Hippocampal formation (tissue), 2 donors: ENCODE data around the gene WWOX.

Experiments
- DNase-seq, 2 donors: peaks; one replicate each; lab custom pipeline; 2025; lab: John Stamatoyannopoulos, UW

The WWOX gene

DNA sequence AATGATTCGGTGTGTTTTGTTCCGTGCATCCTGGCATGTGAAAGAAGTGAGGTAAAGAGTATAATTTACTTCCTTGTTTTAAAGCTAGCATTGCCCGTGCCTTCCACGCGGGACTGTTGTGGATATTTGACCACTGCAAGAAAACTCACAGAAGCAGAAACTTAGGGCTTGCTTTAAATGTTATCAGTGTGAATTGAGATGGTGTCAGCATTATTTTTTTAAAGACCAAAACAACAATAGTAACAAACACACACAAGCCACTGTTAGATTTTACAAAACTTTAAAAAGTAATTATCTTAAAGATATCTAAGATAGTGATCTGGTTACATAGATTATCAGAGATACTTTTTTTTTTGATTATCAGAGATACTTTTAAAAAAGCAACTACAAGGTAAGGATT lies 47.4 kb downstream of the WWOX start:
- no peak for DNase-seq

GRCh38 chr16:78147911-78148401 lies 48.5 kb downstream of the WWOX start:
- DNase-seq: no peak

DNA sequence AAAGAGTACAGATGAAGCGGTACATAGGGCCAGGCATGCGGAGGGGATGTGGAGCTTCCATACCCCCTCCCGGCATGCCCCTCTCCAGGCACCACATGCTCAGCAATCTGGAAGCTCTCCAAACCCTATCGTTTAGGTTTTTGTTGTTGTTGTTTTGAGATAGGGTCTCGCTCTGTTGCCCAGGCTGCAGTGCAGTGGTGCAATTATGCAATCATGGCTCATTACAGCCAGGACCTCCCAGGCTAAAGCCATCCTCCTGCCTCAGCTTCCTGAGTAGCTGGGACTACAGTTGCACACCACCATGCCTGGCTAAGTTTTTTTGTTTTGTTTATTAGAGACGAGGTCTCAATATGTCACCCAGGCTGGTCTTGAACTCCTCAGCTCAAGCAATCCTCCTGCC lies 50.8 kb downstream of the WWOX start:
- no peak for DNase-seq

GRCh38 chr16:78154729-78155461 lies 55.4 kb downstream of the WWOX start:
- DNase-seq: no peak

DNA sequence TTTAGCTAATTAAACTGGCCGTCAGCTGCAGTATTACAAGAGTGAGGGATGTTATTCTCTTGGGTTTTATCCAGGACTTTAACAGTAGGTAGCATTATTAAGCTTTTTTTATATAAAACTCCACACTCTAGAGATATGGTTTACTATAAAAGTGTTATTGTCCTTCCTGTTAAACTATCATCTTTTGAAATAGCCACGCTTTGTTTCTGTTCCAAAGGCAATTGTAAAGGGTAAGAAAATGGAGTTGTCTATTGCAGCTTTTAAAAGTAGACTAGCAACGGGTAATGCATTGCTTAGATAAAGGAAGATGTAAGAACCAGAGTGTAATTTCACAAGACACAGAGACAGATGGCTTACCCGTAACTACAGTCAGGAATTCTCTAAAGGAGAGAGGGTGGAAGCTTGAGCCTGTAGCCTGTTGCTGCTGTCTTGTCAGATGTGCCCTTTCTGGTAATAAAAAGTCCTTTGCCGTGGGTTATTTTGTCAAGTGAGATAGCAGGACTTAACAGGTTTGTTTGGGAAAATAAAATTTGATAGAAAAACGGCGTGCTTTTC lies 56.4 kb downstream of the WWOX start:
- DNase-seq: peak in 1 of 2 donors; percentile 15

DNA sequence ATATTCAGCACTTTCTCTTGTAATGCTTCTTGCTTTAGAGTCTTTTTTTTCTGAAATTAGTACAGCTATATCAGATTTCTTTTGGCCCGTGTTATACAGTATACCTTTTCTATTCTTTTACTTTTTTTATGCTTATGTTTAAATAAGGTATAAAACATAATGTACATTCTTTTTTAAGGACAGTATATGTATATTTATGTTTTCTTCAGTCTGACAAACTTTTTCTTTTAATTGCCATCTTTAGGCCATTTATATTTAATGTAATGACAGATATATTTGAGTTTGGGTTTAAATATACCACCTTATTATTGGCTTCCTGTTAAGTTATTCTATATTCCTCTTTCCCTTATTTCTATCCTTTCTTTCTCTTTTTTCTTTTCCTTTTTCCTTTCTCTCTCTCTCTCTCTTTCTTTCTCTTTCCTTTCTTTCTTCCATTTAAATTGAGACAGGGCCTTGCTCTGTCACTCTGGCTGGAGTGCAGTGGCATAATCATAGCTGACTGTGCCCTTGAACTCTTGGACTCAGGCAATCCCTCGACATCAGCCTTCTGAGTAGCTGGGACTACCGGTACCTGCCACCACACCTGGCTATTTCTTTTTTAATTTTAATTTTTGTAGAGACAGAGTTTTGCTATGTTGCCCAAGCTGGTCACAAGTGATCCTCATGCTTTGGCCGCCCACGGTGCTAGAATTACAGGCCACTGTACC lies 61.7 kb downstream of the WWOX start:
- DNase-seq: no peak

DNA sequence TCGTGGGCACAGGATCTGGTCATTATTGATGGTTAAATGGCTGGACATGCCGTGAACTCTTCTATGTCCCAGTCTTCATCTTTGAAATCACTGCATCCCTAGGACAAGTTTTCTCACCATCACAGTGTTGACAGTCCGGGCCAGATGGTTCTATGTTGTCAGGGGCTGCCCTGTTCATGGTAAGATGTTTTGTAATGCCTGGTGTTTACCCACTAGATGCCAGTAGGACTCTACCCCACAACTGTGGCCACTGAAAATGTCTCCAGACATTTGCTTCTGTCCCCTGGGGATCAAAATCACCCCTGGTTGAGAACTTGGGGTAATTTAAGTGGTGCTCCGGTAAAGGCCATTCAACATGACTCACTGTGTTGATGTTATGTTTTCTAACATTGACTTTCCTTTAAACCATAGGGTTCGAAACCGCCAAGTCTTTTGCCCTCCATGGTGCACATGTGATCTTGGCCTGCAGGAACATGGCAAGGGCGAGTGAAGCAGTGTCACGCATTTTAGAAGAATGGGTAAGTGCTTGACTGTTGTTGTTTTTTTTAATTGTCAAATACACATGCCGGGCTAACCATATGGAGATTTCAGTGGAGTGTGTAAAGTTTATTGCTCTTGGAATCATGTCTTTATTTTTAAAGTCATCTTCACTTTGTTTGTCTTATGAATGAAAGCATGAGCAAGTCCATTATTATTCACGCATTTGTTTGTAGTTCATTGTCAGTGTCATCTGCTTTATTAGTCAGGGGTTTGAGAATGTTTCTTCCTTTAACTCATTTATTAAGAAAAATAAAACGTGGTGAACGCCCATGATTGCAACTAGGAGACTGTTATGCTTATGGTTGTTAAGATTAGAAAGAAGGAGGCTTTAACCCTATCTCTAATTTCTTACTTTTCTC lies 64.6 kb downstream of the WWOX start:
- DNase-seq: no peak

- DNase-seq: no peak
Observed at GRCh38 chr16:78170494-78170933, 71.1 kb downstream of the WWOX start.

- DNase-seq: no peak
Observed at GRCh38 chr16:78175287-78175686, 75.8 kb downstream of the WWOX start.

GRCh38 chr16:78176435-78176834 lies 77.0 kb downstream of the WWOX start:
- no peak for DNase-seq

- no peak for DNase-seq
Observed at GRCh38 chr16:78177218-78177617, 77.8 kb downstream of the WWOX start.

DNA sequence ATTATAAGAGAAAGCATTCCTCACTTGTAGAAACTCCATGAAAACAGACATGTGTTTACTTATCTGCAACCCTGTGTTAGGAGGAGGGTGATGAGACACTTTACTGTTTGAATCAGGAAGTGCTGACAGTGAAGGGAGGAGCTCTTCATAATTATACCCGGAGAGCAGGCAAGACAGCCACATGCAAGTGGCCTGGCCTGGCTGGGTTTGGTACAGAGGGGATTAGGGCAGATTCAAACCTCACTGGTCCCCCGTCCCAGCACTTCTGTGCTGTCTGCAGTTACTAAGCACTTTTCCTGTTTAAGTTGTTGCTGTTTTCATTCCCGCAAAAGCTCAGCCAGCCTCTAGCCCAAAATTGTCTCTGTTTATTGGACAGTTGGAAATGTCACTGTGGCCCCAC lies 78.5 kb downstream of the WWOX start:
- DNase-seq: no peak

DNA sequence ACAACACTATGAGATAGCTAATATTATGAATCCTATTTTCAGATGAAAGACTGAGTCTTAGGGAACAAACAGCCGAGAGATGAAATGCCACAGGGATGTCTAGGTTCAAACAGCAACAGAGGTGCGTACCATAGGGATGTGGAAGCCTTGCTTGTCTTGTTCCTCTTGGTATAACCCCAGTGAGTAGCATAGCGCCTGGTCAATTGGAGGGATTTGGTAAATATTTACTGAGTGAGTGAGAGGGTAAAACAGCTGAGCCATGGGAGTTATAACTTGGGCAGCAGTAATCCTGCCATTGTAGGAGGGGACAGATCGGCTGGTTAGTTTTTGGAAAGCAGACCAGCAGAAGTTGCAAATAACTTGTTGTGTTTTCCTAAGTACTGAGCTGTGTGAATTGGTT lies 80.2 kb downstream of the WWOX start:
- no peak for DNase-seq

DNA sequence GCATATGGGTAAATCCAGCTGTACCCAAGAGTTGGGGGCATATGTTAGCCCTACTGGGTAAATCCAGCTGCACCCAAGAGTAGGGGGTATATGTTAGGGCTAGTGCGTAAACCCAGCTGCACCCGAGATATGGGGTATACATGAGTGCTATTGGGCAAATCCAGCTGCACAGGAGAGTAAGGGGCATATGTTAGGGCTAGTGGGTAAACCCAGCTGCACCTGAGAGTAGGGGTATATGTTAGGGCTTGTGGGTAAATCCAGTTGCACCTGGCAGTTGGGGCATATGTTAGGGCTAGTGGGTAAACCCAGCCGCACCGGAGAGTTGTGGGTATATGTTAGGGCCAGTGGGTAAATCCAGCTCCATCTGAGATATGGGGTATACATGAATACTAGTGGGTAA lies 80.9 kb downstream of the WWOX start:
- DNase-seq: no peak

- DNase-seq: peak; percentile 16 to 53
Observed at GRCh38 chr16:78183437-78184237, 84.2 kb downstream of the WWOX start.

DNA sequence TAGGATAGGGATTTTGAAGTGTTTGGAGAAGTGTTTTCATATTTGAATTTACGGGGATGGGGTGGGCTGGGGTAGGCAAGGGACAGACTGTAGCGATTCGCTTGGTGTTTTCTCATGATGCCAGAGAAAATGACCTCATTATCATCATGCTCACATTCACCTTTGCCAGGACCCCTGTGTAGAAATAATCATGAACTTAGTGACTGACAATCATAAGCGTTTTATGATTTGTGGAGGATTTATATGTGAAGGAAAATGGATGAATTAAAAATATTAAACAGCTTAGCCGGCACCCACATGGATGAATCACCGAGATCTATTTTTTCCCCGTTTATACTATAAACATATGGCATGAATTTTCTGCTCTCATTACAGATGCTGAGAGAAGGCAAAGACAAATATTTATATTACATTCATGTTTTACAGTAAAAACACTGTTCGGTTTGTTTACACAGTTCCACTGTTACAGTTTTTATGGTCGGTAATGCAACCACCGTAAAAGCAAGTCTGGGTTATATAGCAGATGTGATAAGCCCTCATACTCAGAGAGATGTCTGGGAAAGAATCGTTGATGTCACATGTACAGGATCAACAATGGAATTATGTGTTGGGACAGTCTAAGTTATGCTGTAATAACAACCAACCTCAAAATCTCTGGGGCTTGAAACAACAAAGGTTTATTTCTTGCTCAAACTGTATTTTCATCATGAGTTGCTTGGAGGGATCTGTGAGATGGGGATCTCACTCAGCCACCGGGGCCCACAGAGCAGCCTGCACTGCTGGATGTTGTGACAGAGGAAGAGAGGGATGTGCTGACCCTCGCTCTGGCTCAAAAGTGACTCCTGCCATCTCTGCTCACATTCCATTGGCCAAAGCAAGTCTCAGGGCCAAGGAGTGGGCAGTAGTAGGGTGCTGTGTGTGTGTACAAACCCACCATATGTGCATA lies 85.1 kb downstream of the WWOX start:
- peak in 1 of 2 donors; percentile 24 for DNase-seq

GRCh38 chr16:78189121-78189520 lies 89.7 kb downstream of the WWOX start:
- DNase-seq: no peak

DNA sequence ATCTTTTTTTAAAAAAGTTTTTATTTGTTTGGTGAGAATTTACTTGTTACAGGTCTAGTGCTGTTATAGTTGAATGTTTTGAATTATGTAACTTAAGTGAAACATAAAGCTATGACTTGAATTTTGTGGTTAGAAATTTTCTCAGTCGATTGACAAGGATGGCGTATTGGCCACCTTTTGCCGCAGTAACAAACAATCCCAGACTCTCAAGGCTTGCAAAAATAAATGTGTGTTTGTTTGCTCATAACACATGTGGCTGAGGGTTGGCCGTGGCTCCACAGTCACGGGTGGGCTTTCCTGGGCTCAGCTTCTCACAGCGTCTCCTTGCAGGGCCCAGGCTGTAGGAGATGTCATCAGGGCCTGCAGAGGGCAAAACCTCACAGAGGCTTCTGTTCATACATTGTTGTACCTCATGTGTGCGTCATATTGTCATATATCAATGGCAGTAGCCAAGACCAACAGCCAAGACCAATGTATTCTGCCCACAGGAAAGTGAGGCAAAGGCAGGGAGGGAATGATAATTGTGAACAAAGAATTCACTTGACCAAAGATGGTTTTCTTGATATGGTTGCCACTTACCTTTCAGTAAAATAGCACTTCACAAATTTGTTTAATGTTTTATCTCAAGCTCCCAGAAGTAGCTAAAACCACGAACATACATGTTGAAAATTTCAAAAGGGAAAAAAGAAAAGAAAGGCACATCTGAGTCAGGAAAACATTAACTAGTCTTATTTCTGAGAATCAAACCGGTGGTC lies 93.5 kb downstream of the WWOX start:
- DNase-seq: no peak

GRCh38 chr16:78194948-78195347 lies 95.5 kb downstream of the WWOX start:
- no peak for DNase-seq
